Esophagus muscularis mucosa (tissue), 4 donors: ENCODE results near the gene DNAH9. TPM values are rescaled to one million over a fixed set of nuclear protein-coding genes. Genes with fewer than 3 reads are reported as not detected.

Experiments used
- DNase-seq: peaks from one replicate; pipeline ENCODE4 v3.0.0-alpha.2; 2017; ENCODE audit errors: extremely low spot score
- H3K27ac ChIP-seq, 4 donors: fragments of 200-600 bp; sonication (generic); replicated peaks in 1 of 4; 1 replicate in 3 of 4; 2 replicates in 1 of 4; pipeline ENCODE4 v1.5.1; 2016 to 2019; ENCODE audit warnings: mild to moderate bottlenecking in 1 of 4
- H3K27me3 ChIP-seq, 4 donors: fragments of 200-600 bp; sonication (generic); one replicate each; pipeline versions ENCODE4 v1.5.1 to v1.6.0; 2016 to 2019
- H3K36me3 ChIP-seq, 4 donors: fragments of 200-600 bp; sonication (generic); one replicate each; pipeline ENCODE4 v1.5.1; 2016 to 2019
- H3K4me1 ChIP-seq, 4 donors: fragments of 200-600 bp; sonication (generic); one replicate each; pipeline ENCODE4 v1.5.1; 2016 to 2019
- H3K4me3 ChIP-seq, 4 donors: fragments of 200-600 bp; sonication (generic); 1 replicate in 2 of 4; 2 replicates in 2 of 4; pipeline ENCODE4 v1.5.1; 2016 to 2019; ENCODE audit warnings: mild to moderate bottlenecking in 4 of 4, moderate library complexity in 1 of 4
- H3K9me3 ChIP-seq, 4 donors: fragments of 200-600 bp; sonication (generic); 1 replicate in 3 of 4; 2 replicates in 1 of 4; pipeline ENCODE4 v1.5.1; 2016 to 2019
- EP300 ChIP-seq: sonication (generic); formaldehyde crosslinking; IDR thresholded peaks from one replicate; pipeline ENCODE4 v1.6.1; 2017; ENCODE audit warnings: antibody characterized with exemption
- POLR2A ChIP-seq: fragments of 450-650 bp; IDR thresholded peaks from one replicate; pipeline ENCODE4 v1.6.1; 2017; ENCODE audit warnings: antibody characterized with exemption, moderate library complexity, mild to moderate bottlenecking, low read depth
- POLR2AphosphoS5 ChIP-seq, 2 donors: sonication (generic); formaldehyde crosslinking; IDR thresholded peaks; one replicate each; pipeline ENCODE4 v1.6.1; 2017; ENCODE audit warnings: antibody characterized with exemption in 2 of 2
- whole genome bisulfite sequencing: methylation state at CpG from one replicate; pipeline ENCODE4 v1.1.5; 2018; 5-methylcytosine and 5-hydroxymethylcytosine counted together
- intact Hi-C: fragments of 100-400 bp; cut with DNase I; formaldehyde crosslinking; loops from one replicate; pipeline ENCODE4 v1.15.1; 2023
- total RNA-seq, 4 donors: library from RNA; depleted of rRNA; stranded (reverse); fragments of >200 nt; gene quantifications; one replicate each; pipeline versions ENCODE4 v1.1.0 to v1.2.1, GENCODE V29; 2016
- TF ChIP-seq, protein P1 (sequence below), 3 experiments: fragments of 200-600 bp in 2 of 3; fragments of 450-650 bp in 1 of 3; sonication (generic) in 2 of 3; IDR thresholded peaks; one replicate each; pipeline ENCODE4 v1.5.1; 2017 to 2019; ENCODE audit warnings: antibody characterized with exemption in 3 of 3, mild to moderate bottlenecking in 2 of 3, moderate library complexity in 1 of 3

DNAH9 gene
- total RNA-seq, 4 donors from 2014 or later: under 0.01 to 0.92 TPM; not detected in 2

- 70% methylated on average over 9 of the region's 9 CpGs for WGBS
- Histone ChIP-seq H3K4me3 (no peak overlapping the region), H3K4me1 (no peaks in the 10 kb centered on the region), H3K27me3 (peaks cover 0 to 6% (median 0%) of the 10 kb centered on the region in 4 donors), H3K36me3 (no peaks in the 10 kb centered on the region), H3K27ac (no peak overlapping the region), H3K9me3 (no peaks in the 10 kb centered on the region)
- peak; percentile 66 for DNase-seq
- intact Hi-C loops: no loop called here
- no peak for TF ChIP-seq EP300
- TF ChIP-seq POLR2AphosphoS5 (IDR thresholded peaks at IDR 0.05): no peak
- TF ChIP-seq POLR2A: no peak
- TF ChIP-seq, protein P1, sequence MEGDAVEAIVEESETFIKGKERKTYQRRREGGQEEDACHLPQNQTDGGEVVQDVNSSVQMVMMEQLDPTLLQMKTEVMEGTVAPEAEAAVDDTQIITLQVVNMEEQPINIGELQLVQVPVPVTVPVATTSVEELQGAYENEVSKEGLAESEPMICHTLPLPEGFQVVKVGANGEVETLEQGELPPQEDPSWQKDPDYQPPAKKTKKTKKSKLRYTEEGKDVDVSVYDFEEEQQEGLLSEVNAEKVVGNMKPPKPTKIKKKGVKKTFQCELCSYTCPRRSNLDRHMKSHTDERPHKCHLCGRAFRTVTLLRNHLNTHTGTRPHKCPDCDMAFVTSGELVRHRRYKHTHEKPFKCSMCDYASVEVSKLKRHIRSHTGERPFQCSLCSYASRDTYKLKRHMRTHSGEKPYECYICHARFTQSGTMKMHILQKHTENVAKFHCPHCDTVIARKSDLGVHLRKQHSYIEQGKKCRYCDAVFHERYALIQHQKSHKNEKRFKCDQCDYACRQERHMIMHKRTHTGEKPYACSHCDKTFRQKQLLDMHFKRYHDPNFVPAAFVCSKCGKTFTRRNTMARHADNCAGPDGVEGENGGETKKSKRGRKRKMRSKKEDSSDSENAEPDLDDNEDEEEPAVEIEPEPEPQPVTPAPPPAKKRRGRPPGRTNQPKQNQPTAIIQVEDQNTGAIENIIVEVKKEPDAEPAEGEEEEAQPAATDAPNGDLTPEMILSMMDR (IDR thresholded peaks at IDR 0.05): no peak
Observed at GRCh38 chr17:11803231-11803969, 205.1 kb downstream of the DNAH9 start.

DNA sequence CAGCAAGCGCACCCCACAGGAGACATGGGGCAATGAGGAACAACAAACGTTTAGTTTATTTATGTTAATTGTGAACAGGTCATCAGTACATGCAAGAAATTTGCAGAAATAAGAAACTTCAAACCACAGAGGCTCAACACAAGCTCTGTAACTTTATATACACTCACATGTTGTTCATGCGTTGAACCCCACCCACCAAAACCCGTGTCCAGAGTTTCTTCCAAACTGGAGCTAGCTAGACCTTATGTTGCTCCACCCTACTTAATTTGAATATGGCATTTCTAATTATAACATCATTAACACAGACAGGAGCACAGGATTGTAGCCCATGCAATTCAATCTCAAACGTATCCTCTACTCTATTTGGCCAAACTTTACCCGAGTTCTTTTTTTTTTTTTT is 206.9 kb downstream of the DNAH9 start:
- TF ChIP-seq EP300 (no peak), POLR2AphosphoS5 (IDR thresholded peaks at IDR 0.05) (no peak), POLR2A (no peak)
- TF ChIP-seq, protein P1 (IDR thresholded peaks at IDR 0.05): no peak
- no peak overlapping the region for H3K27ac ChIP-seq
- no peak for DNase-seq
- no peaks in the 10 kb centered on the region for H3K4me1 ChIP-seq
- H3K27me3 ChIP-seq: peaks cover 0 to 6% (median 0%) of the 10 kb centered on the region in 4 donors
- H3K9me3 ChIP-seq: no peaks in the 10 kb centered on the region
- no peaks in the 10 kb centered on the region for H3K36me3 ChIP-seq
- no peak overlapping the region for H3K4me3 ChIP-seq
- intact Hi-C loops: no loop called here
- 86% methylated on average over 6 of the region's 6 CpGs for WGBS

GRCh38 chr17:11805952-11806351 is 207.7 kb downstream of the DNAH9 start:
- Histone ChIP-seq H3K4me1 (no peaks in the 10 kb centered on the region), H3K27ac (no peak overlapping the region), H3K9me3 (no peaks in the 10 kb centered on the region), H3K27me3 (peaks cover 0 to 6% (median 0%) of the 10 kb centered on the region in 4 donors), H3K4me3 (no peak overlapping the region), H3K36me3 (no peaks in the 10 kb centered on the region)
- peak; percentile 50 for DNase-seq
- WGBS: 97% methylated on average over 7 of the region's 7 CpGs
- no peak for TF ChIP-seq POLR2A
- intact Hi-C loops: no loop called here

DNA sequence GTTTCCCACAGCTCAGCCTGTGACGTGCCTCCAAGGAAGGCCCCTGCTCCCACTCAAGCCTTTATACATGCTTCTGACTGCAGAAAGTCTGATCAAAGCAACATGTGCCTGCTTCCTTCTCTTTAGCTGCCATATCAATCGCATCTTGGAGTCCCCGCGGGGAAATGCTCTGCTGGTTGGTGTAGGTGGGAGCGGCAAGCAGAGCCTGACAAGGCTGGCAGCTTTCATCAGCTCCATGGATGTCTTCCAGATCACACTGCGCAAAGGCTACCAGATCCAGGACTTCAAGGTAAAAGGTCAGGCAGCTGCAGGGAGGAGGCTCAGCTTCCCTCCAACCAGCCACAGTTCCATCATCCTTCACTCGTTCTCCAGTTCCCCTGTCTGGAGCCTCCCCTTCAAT is 209.3 kb downstream of the DNAH9 start:
- H3K36me3 ChIP-seq: no peaks in the 10 kb centered on the region
- intact Hi-C loops: no loop called here
- DNase-seq: peak; percentile 39
- H3K27ac ChIP-seq: no peak overlapping the region
- H3K27me3 ChIP-seq: peaks cover 0 to 6% (median 0%) of the 10 kb centered on the region in 4 donors
- 53% methylated on average over 7 of the region's 7 CpGs for WGBS
- no peak overlapping the region for H3K4me3 ChIP-seq
- H3K4me1 ChIP-seq: no peaks in the 10 kb centered on the region
- TF ChIP-seq, protein P1 (IDR thresholded peaks at IDR 0.05): no peak
- TF ChIP-seq POLR2AphosphoS5 (IDR thresholded peaks at IDR 0.05): no peak
- TF ChIP-seq POLR2A: no peak
- TF ChIP-seq EP300: no peak
- H3K9me3 ChIP-seq: no peaks in the 10 kb centered on the region

- TF ChIP-seq POLR2A: no peak
- TF ChIP-seq, protein P1 (IDR thresholded peaks at IDR 0.05): no peak
- no peak for TF ChIP-seq POLR2AphosphoS5 (IDR thresholded peaks at IDR 0.05)
- no peak for TF ChIP-seq EP300
- 88% methylated on average over 4 of the region's 4 CpGs for WGBS
- H3K36me3 ChIP-seq: no peaks in the 10 kb centered on the region
- H3K4me1 ChIP-seq: peaks cover 0 to 8% (median 3%) of the 10 kb centered on the region in 4 donors
- DNase-seq: no peak
- H3K4me3 ChIP-seq: no peak overlapping the region
- intact Hi-C loops: no loop called here
- no peaks in the 10 kb centered on the region for H3K9me3 ChIP-seq
- H3K27ac ChIP-seq: no peak overlapping the region
- no peaks in the 10 kb centered on the region for H3K27me3 ChIP-seq
Observed at GRCh38 chr17:11813278-11813677, 215.0 kb downstream of the DNAH9 start.
